Vein endothelial cell (primary cell): ENCODE measurements around the gene NPY5R. TPM values are rescaled to one million over a fixed set of nuclear protein-coding genes. Genes with fewer than 3 reads are reported as not detected.

Source experiments
- total RNA-seq: library from RNA; depleted of rRNA; stranded (reverse); fragments of >200 nt; gene quantifications from 2 replicates; pipeline ENCODE4 v1.2.3, GENCODE V29; 2012

NPY5R gene
- not detected in 2 replicates for total RNA-seq

GRCh38 chr4:163343604-163344146 is at the start of gene NPY5R:
Gene NPY5R, plus strand, starts transcription at chr4:163343892. Its CDS starts 6,382 bp downstream, at chr4:163350274.

GRCh38 chr4:163332526-163333406 is 10.9 kb upstream of the NPY5R start, which contains the start of gene NPY1R:
Gene NPY1R, minus strand, starts transcription at chr4:163332596. Its CDS starts 6,042 bp downstream, at chr4:163326554.

Other genes starting within 250 kb of the NPY5R start
- gene NAF1, start 177.0 kb upstream of the NPY5R start, total RNA-seq, result 10.1 and 13.5 TPM in 2 replicates
- gene NPY1R, start 11.3 kb upstream of the NPY5R start, total RNA-seq, result not detected in 2 replicates
- not detected in 2 replicates for gene TKTL2, start 129.9 kb downstream of the NPY5R start, total RNA-seq
- 36.5 and 36.9 TPM in 2 replicates for gene TMA16, start 150.8 kb downstream of the NPY5R start, total RNA-seq